HG03432 (cell line): ENCODE measurements around the gene UTP25.
"Not testable (repeated sequence)": the region's sequence is repeated elsewhere in the genome, so short reads cannot be mapped to it uniquely, and the experiment has no call there.

Experiments
- ATAC-seq: cut with Tn5 transposase; IDR thresholded peaks from one replicate; pipeline ENCODE4 v1.9.1; 2021; ENCODE audit warnings: mild to moderate bottlenecking, moderate library complexity; ENCODE audit not compliant: unreplicated experiment

Gene UTP25

DNA sequence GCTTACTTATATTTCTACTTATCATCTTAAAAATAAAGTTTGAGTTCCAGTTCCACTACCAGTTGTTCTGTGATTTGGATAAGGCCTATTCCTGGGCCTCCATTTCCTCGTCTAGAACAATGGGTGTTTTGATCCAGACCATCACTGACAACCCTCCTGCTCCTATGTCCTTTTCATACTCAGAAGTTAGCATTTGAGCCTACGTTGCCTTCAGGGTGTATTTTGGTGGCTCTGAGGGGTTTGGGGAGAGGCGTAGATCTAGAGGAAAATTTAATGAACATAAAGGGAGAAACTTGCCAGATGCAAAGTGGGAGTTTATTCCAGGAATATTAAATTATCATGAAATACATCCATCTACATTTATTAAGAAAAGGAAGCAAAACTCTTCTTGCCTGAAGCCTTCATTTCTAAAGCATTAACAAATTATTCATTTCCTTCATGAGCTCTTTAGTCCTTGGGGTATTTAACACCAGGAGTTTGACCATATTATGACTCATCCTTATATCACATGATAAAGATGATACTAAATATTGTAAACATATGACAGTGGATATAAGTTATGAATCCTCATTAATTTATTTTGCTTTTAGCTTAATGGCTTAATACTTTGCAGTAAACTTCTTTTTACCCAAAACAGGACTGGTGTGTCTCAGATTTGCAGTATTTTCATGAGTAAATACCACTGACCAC, 63.0 kb downstream of the UTP25 start:
- no peak for ATAC-seq

DNA sequence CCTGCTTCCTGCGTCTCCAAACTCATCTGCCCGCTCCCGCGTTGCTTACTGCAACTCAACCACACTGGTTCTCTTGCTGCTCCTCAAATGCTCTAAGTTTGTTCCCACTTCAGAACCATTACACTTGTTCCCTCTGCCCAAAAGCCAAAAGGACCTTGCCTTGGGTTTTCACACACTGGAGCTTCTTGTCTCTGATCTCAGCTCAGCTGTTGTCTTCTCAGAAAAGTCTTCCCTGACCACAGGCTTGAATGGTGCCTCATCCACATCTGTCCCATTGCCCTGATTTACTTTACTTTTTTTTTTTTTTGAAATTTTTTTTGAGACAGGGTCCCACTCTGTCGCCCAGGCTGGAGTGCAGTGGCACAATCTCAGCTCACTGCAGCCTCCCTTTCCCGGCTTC, 66.0 kb downstream of the UTP25 start:
- ATAC-seq: no peak

DNA sequence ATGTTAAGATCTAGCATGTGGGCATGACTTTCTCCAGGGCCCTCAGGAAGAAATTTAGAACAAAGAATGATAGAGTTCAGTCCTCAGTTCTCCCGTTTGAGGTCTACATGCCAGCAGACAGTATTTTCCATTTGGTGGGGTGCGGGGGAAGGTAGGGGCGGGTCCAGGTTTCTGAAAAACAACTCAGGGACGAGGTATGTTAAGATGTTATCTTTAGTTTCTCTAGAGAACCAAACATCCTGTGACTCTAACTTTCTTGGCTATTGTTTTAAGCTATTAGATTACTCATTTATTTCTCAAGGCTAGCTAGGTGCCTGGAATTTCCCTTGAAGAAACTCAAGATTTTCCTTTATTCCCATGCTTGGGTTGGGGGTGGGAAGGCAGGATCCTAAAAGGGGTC, 67.9 kb downstream of the UTP25 start:
- ATAC-seq: no peak

DNA sequence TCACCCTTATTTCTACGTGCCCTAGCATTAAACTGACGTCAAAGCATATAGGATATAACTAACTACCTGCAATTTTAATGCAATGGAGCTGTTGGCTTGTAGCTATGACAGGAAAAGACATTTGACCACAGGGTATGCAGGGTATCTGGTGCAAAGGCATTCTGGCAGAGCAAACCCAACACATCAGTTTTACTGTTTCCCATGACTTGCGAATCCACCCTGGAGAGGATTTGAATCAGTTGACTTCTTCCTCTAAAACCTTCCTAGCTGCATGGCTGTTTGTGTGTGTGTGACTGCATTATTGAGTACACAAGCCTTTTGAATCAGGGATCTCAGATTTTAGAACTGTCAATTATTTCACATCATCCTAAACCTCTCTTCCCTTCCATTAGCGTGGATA, 68.6 kb downstream of the UTP25 start:
- no peak for ATAC-seq

DNA sequence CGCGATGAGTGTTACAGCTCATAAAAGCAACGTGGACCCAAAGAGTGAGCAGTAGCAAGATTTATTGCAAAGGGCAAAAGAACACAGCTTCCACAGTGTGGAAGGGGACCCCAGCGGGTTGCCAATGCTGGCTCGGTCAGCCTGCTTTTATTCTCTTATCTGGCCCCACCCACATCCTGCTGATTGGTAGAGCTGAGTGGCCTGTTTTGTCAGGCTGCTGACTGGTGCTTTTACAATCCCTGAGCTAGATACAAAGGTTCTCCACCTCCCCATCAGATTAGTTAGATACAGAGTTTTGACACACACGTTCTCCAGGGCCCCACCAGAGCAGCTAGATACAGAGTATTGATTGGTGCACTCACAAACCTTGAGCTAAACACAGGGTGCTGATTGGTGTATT, 70.5 kb downstream of the UTP25 start:
- ATAC-seq: not testable (repeated sequence)

DNA sequence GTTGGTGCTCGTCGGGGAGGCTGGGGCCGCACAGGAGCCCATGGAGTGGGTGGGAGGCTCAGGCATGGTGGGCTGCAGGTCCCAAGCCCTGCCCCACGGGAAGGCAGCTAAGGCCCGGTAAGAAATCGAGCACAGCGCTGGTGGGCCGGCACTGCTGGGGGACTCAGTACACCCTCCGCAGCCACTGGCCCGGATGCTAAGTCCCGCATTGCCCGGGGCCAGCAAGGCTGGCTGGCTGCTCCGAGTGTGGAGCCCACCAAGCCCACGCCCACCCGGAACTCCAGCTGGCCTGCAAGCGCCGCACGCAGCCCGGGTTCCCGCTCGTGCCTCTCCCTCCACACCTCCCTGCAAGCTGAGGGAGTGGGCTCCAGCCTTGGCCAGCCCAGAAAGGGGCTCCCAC, 71.1 kb downstream of the UTP25 start:
- ATAC-seq: not testable (repeated sequence)

DNA sequence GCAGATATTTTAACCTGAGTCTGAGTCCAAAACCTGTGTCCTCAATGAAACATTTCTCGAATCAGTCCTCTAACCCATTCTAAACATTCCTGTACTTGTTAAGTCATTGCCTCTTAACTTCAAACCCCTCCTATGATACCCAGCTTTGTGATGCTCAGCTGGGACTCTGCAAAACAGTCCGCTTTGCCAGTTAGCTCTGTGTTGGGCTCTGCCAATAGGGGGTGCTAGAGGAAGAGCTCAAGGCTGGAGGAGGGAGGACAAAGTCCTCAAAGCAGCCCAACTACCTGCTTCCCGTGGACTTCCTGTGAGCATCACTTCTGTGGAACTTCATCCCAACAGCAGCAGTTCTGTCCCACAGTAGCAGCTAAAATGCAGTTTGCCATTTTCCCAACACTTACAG, 72.2 kb downstream of the UTP25 start:
- no peak for ATAC-seq

DNA sequence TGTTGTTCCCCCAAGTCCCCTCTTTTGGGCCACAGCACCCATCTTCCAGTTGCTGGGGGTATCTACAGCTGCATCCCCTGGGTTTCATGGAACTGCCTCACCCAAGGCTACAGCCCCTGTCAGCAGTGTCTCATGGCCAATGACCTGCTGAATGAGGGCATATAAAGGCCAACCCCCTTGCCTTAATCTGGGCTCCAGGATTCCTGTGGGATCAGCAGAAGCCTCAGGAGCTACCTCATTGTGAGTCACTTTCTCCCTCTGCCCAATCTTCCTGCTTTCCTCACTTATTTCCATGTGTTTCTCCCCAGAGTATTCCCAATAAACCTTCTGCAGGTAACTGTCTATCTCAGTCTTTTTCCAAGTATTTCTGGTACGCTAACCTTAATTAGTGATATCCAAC, 73.0 kb downstream of the UTP25 start:
- ATAC-seq: no peak

DNA sequence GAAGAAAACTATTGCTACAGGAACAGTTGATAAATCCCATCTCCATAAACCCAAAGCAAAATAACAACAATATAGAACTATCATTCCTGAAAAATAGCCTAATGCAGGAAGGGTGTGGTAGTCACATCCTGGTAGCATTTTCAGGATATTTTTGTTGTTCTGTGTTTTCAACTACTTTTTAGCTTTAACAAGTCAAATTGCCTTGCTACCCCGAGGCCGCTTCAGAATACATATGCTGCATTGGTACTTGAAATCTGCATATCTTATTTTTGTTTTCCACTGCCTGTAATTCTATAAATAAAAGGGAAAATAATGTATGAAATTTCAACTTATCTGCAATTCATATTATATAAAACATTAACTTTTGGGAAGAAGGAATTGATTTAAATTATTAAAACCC, 73.4 kb downstream of the UTP25 start:
- no peak for ATAC-seq

DNA sequence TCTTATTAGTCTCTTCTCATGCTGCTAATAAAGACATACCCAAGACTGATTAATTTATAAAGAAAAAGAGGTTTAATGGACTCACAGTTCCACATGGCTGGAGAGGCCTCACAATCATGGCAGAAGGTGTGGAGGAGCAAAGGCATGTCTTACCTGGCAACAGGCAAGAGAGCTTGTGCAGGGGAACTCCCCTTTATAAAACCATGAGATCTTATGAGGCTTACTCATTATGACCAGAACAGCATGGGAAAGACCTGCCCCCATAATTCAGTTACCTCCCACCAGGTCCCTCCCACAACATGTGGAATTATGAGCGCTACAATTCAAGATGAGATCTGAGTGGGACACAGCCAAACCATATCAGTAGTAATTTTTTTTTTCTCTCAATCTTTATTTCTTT, 77.0 kb downstream of the UTP25 start:
- not testable (repeated sequence) for ATAC-seq
